ENCODE measurements around the gene EXOC6B.

EXOC6B gene

GRCh38 chr2:72289283-72289682, 536.5 kb downstream of the EXOC6B start:
- Histone ChIP-seq H3K4me3 (replicated peaks; ENCODE audit: low read depth, low read length) (no peak overlapping the region), H3K36me3 (ENCODE audit: control insufficient read depth, insufficient read depth, low read length) (no peaks in the 10 kb centered on the region), H3K27me3 (replicated peaks; ENCODE audit: control insufficient read depth, insufficient read depth, low read length) (no peaks in the 10 kb centered on the region)
- no peak for DNase-seq (ENCODE audit: extremely low read depth, insufficient read length)
- no peak for TF ChIP-seq CTCF (IDR thresholded peaks at IDR 0.05; ENCODE audit: insufficient read depth, low read length, poor library complexity, severe bottlenecking)

GRCh38 chr2:72278046-72278445, 547.8 kb downstream of the EXOC6B start:
- TF ChIP-seq CTCF (IDR thresholded peaks at IDR 0.05; ENCODE audit: insufficient read depth, low read length, poor library complexity, severe bottlenecking): no peak
- no peak for DNase-seq (ENCODE audit: extremely low read depth, insufficient read length)
- no peaks in the 10 kb centered on the region for H3K36me3 ChIP-seq (ENCODE audit: control insufficient read depth, insufficient read depth, low read length)
- no peak overlapping the region for H3K4me3 ChIP-seq (replicated peaks; ENCODE audit: low read depth, low read length)
- H3K27me3 ChIP-seq (replicated peaks; ENCODE audit: control insufficient read depth, insufficient read depth, low read length): no peaks in the 10 kb centered on the region

DNA sequence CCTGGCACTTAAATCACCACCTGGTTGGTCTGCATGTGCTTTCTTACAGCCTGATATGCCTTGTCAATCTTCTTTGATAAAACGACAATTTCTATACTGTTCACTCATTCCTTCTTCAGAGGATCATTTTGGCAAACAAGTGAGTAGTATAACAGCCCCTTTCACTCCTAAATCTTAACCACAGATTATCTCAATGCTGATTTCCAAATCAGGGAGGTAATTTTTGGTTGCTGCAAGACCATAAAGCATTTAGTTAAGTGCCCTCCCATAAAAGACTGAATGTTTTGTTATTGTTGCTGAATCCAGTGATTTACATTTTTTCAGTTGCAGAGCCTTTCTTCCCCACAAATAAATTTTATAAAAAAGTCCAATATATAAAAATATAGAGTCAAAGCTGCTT, 549.0 kb downstream of the EXOC6B start:
- TF ChIP-seq CTCF (IDR thresholded peaks at IDR 0.05; ENCODE audit: insufficient read depth, low read length, poor library complexity, severe bottlenecking): no peak
- Histone ChIP-seq H3K27me3 (replicated peaks; ENCODE audit: control insufficient read depth, insufficient read depth, low read length) (no peaks in the 10 kb centered on the region), H3K4me3 (replicated peaks; ENCODE audit: low read depth, low read length) (no peak overlapping the region), H3K36me3 (ENCODE audit: control insufficient read depth, insufficient read depth, low read length) (no peaks in the 10 kb centered on the region)
- DNase-seq (ENCODE audit: extremely low read depth, insufficient read length): no peak

- Histone ChIP-seq H3K36me3 (ENCODE audit: control insufficient read depth, insufficient read depth, low read length) (no peaks in the 10 kb centered on the region), H3K4me3 (replicated peaks; ENCODE audit: low read depth, low read length) (no peak overlapping the region), H3K27me3 (replicated peaks; ENCODE audit: control insufficient read depth, insufficient read depth, low read length) (no peaks in the 10 kb centered on the region)
- no peak for TF ChIP-seq CTCF (IDR thresholded peaks at IDR 0.05; ENCODE audit: insufficient read depth, low read length, poor library complexity, severe bottlenecking)
- DNase-seq (ENCODE audit: extremely low read depth, insufficient read length): no peak
These were observed 549.5 kb downstream of the EXOC6B start for GRCh38 chr2:72276356-72276755.

- DNase-seq (ENCODE audit: extremely low read depth, insufficient read length): no peak
- no peaks in the 10 kb centered on the region for H3K36me3 ChIP-seq (ENCODE audit: control insufficient read depth, insufficient read depth, low read length)
These were observed 550.7 kb downstream of the EXOC6B start for GRCh38 chr2:72275084-72275483.

More at GRCh38 chr2:72275084-72275483, 550.7 kb downstream of the EXOC6B start:
- no peak for TF ChIP-seq CTCF (IDR thresholded peaks at IDR 0.05; ENCODE audit: insufficient read depth, low read length, poor library complexity, severe bottlenecking)
- H3K4me3 ChIP-seq (replicated peaks; ENCODE audit: low read depth, low read length): no peak overlapping the region
- no peaks in the 10 kb centered on the region for H3K27me3 ChIP-seq (replicated peaks; ENCODE audit: control insufficient read depth, insufficient read depth, low read length)
